ENCODE measurements around the gene CCDC110. TPM values are rescaled to one million over a fixed set of nuclear protein-coding genes. Genes with fewer than 3 reads are reported as not detected.

The CCDC110 gene
- total and polyA plus RNA-seq, 2 donors (not counting 3 experiments of a cell fraction or from before 2014, with no cell fraction given), result 0.25 to 0.71 TPM

DNA sequence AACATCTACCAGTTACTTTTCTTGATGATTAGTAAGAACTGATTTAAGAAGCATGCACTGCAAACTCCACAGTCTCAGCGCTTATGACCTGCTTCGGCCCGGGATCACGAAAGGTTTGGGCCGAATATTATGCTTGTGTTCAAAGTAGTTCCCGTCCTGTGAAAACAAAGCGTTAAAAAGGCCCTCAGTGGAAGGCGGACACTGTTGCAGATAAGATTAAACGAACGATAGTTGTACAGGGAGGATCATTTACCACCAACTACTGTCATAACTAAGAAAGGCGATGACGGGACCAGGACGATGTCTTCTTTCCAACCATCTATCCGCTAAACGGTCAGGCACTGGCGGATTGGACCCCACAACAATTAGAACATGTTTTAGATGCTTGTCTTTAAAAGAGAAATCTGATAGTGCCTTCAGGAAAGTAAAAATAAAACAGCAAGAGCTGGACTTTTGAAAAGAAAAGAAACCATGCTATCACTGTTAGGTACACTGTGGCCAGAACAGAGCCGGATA, 42.7 kb upstream of the CCDC110 start:
- FAIRE-seq, result peak; percentile 66
- H3K4me3 ChIP-seq (replicated peaks in 1 of 3; ENCODE audit: insufficient read depth in 1 of 3, low read depth in 1 of 3, low read length in 3 of 3), result no peak overlapping the region
- CTCF ChIA-PET, result interaction anchor here (0.9 to 4.9 kb wide), 8 partner anchors 14 to 524 kb away, joined by 3 to 27 read pairs (median 5); partner anchors contain the start of gene PDLIM3
- dilution Hi-C loops (cut with MboI; ENCODE audit: extremely low pct_ligation_motif_present, low sequenced_read_pairs), result no loop called here
- POLR2A ChIA-PET, result interaction anchor here (0.6 to 1.7 kb wide), 3 partner anchors 21 to 865 kb away, joined by 3 to 12 read pairs (median 3); partner anchors contain the start of genes CASP3, PDLIM3 and PRIMPOL
- peaks cover 28% of the 10 kb centered on the region for H3K4me1 ChIP-seq (ENCODE audit: control insufficient read depth, extremely low read depth, insufficient read depth, low read length)
- H3K4me2 ChIP-seq (ENCODE audit: insufficient read depth, low read length), result peak overlapping the region; percentile 84
- no TSS peak for BruUV-seq (replicated peaks)
- H2AFZ ChIP-seq (ENCODE audit: low read depth, low read length), result no peak overlapping the region
- no peak for DNase-seq (ENCODE audit: low read depth, low spot score)
- no peaks in the 10 kb centered on the region for H3K36me3 ChIP-seq (ENCODE audit: control insufficient read depth in 2 of 2, extremely low read depth in 1 of 2, insufficient read depth in 2 of 2, low read length in 2 of 2)
- no peaks in the 10 kb centered on the region for H3K9me1 ChIP-seq (replicated peaks; ENCODE audit: control insufficient read depth, extremely low read depth, insufficient read depth, low read length)
- H3K27ac ChIP-seq (ENCODE audit: insufficient read depth, low read depth, low read length), result peak overlapping the region; percentile 85
- H4K20me1 ChIP-seq (replicated peaks; ENCODE audit: control insufficient read depth, extremely low read depth, insufficient read depth, low read length), result no peaks in the 10 kb centered on the region
- H3K9ac ChIP-seq (replicated peaks; ENCODE audit: extremely low read depth, insufficient read depth, low read length), result peak overlapping the region; percentile 35
- TF ChIP-seq, protein P1, sequence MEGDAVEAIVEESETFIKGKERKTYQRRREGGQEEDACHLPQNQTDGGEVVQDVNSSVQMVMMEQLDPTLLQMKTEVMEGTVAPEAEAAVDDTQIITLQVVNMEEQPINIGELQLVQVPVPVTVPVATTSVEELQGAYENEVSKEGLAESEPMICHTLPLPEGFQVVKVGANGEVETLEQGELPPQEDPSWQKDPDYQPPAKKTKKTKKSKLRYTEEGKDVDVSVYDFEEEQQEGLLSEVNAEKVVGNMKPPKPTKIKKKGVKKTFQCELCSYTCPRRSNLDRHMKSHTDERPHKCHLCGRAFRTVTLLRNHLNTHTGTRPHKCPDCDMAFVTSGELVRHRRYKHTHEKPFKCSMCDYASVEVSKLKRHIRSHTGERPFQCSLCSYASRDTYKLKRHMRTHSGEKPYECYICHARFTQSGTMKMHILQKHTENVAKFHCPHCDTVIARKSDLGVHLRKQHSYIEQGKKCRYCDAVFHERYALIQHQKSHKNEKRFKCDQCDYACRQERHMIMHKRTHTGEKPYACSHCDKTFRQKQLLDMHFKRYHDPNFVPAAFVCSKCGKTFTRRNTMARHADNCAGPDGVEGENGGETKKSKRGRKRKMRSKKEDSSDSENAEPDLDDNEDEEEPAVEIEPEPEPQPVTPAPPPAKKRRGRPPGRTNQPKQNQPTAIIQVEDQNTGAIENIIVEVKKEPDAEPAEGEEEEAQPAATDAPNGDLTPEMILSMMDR (IDR thresholded peaks at IDR 0.05; ENCODE audit: extremely low read depth in 1 of 2, insufficient read depth in 1 of 2, low read depth in 1 of 2, low read length in 2 of 2), result no peak
- no peak for TF ChIP-seq EZH2 (IDR thresholded peaks at IDR 0.05; ENCODE audit: borderline replicate concordance, low read depth, low read length, severe bottlenecking)
- TF ChIP-seq, protein P2, sequence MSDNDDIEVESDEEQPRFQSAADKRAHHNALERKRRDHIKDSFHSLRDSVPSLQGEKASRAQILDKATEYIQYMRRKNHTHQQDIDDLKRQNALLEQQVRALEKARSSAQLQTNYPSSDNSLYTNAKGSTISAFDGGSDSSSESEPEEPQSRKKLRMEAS (IDR thresholded peaks at IDR 0.05; ENCODE audit: insufficient read depth, insufficient read length), result no peak
- TF ChIP-seq POLR2AphosphoS5 (IDR thresholded peaks at IDR 0.05; ENCODE audit: insufficient read depth, low read depth, low read length), result no peak
- no peak for TF ChIP-seq MYC (IDR thresholded peaks at IDR 0.05; ENCODE audit: low read depth, low read length)
- TF ChIP-seq FOS (IDR thresholded peaks at IDR 0.05; ENCODE audit: borderline replicate concordance, insufficient read depth, low read length), result no peak
- no peak for TF ChIP-seq JUN (IDR thresholded peaks at IDR 0.05; ENCODE audit: borderline replicate concordance, insufficient read depth, insufficient read length, low read depth)
- TF ChIP-seq GATA2 (IDR thresholded peaks at IDR 0.05; ENCODE audit: insufficient read depth, insufficient read length, low read depth, low read length), result no peak
- TF ChIP-seq POLR2A (IDR thresholded peaks at IDR 0.05; ENCODE audit: low read depth, low read length), result no peak
- no peaks in the 10 kb centered on the region for H3K9me3 ChIP-seq (replicated peaks; ENCODE audit: control insufficient read depth, insufficient read depth, low read length)
- H3K27me3 ChIP-seq (ENCODE audit: control insufficient read depth in 2 of 2, insufficient read depth in 2 of 2, low read length in 2 of 2), result no peaks in the 10 kb centered on the region
- intact Hi-C loops (cut with micrococcal nuclease), result loop anchor here (5.0 kb wide), 2 partner anchors 117 to 263 kb away; partner anchors contain the start of genes ANKRD37 and LRP2BP
- no peaks in the 10 kb centered on the region for H3K79me2 ChIP-seq (ENCODE audit: control insufficient read depth, insufficient read depth, low read length)

All from endothelial cell of umbilical vein (primary cell).